Cardiac muscle cell (in vitro differentiated cells and primary cell): ENCODE measurements around the gene ZNF527. TPM values are rescaled to one million over a fixed set of nuclear protein-coding genes. Genes with fewer than 3 reads are reported as not detected.

Source experiments
- DNase-seq, 2 donors: peaks; one replicate each; pipeline versions ENCODE4 v3.0.0 to v3.0.0-alpha.2; 2010 to 2017; ENCODE audit warnings: low read depth in 1 of 2, low spot score in 1 of 2
- H3K27ac ChIP-seq: fragments of 200-600 bp; sonication (generic); 2 replicates; pipeline ENCODE4 v1.5.1; 2016
- H3K27me3 ChIP-seq: fragments of 200-600 bp; sonication (generic); 2 replicates; pipeline ENCODE4 v1.6.0; 2016; ENCODE audit warnings: control low read depth
- H3K36me3 ChIP-seq: fragments of 200-600 bp; sonication (generic); 2 replicates; pipeline ENCODE4 v1.5.1; 2016; ENCODE audit warnings: control low read depth
- H3K4me1 ChIP-seq: fragments of 200-600 bp; sonication (generic); 2 replicates; pipeline ENCODE4 v1.8.1; 2017; ENCODE audit warnings: low read depth, mild to moderate bottlenecking, mixed run types
- H3K4me3 ChIP-seq: fragments of 200-600 bp; sonication (generic); 2 replicates; pipeline ENCODE4 v1.5.1; 2016; ENCODE audit warnings: mild to moderate bottlenecking
- H3K9me3 ChIP-seq: fragments of 200-600 bp; sonication (generic); 2 replicates; pipeline ENCODE4 v1.5.1; 2017; ENCODE audit warnings: low read depth, mild to moderate bottlenecking, control low read depth
- CTCF ChIP-seq: IDR thresholded peaks from 2 replicates; pipeline ENCODE4 v1.5.1; 2012; ENCODE audit warnings: low read depth, mild to moderate bottlenecking, low read length
- polyA plus RNA-seq: library from polyadenylated mRNA; unstranded; fragments of >200 nt; fragmentation: Nextera tagmentation; extraction: Ambion mirVana; gene quantifications from 2 replicates; pipeline ENCODE4 v1.2.1, GENCODE V29; 2016
- total RNA-seq: library from RNA; depleted of rRNA; stranded (reverse); fragments of >200 nt; gene quantifications from 2 replicates; pipeline ENCODE4 v1.2.3, GENCODE V29; 2016

Gene ZNF527
- total RNA-seq, result 9.6 and 10.2 TPM in 2 replicates
- polyA plus RNA-seq, result 5.8 and 6.8 TPM in 2 replicates

- H3K36me3 ChIP-seq, result peaks cover 3% of the 10 kb centered on the region
- peak; percentile 5 for TF ChIP-seq CTCF
- no peaks in the 10 kb centered on the region for H3K4me1 ChIP-seq
- no peaks in the 10 kb centered on the region for H3K27me3 ChIP-seq
- H3K4me3 ChIP-seq, result peak within 1 kb of the TSS; percentile 59
- peak; percentile 98 to 99 for DNase-seq
- H3K27ac ChIP-seq, result peak within 1 kb of the TSS; percentile 89
- no peaks in the 10 kb centered on the region for H3K9me3 ChIP-seq
These were observed at the start of gene ZNF527 for GRCh38 chr19:37370880-37371661. ZNF527 (plus strand) TSS chr19:37371099; CDS start chr19:37374199, 3,100 bp downstream.

GRCh38 chr19:37329686-37330085 lies 41.2 kb upstream of the ZNF527 start:
- Histone ChIP-seq H3K36me3 (peaks cover 8% of the 10 kb centered on the region), H3K27me3 (no peaks in the 10 kb centered on the region), H3K9me3 (no peaks in the 10 kb centered on the region), H3K4me1 (no peaks in the 10 kb centered on the region), H3K4me3 (no peak overlapping the region), H3K27ac (no peak overlapping the region)
- DNase-seq, result peak in 1 of 2 donors; percentile 11
- peak; percentile 11 for TF ChIP-seq CTCF

DNA sequence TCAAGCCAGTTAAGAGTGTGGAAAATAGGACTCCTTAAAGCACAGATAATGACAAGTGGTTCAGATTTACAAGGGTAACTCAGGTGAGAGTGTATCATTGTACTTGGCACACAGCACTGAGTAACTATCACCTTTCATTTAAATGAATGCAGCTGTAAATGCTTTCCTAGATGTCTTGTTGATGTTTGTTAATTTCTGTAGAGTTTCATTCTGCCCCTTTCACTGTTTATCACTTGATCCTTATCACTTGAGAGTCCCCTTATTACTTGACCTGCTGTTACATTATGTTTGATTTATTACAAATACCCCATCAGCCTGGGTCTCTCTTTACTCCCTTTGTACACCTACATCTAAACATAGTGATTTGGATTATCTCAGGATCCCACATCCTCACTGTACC lies 38.1 kb upstream of the ZNF527 start:
- no peak overlapping the region for H3K27ac ChIP-seq
- H3K27me3 ChIP-seq, result no peaks in the 10 kb centered on the region
- no peak overlapping the region for H3K4me3 ChIP-seq
- no peaks in the 10 kb centered on the region for H3K36me3 ChIP-seq
- no peak for TF ChIP-seq CTCF
- H3K4me1 ChIP-seq, result peaks cover 10% of the 10 kb centered on the region
- no peak for DNase-seq
- no peaks in the 10 kb centered on the region for H3K9me3 ChIP-seq

- TF ChIP-seq CTCF, result no peak
- H3K4me3 ChIP-seq, result no peak overlapping the region
- no peaks in the 10 kb centered on the region for H3K36me3 ChIP-seq
- H3K27me3 ChIP-seq, result no peaks in the 10 kb centered on the region
- H3K4me1 ChIP-seq, result peaks cover 10% of the 10 kb centered on the region
- peak in 1 of 2 donors; percentile 18 for DNase-seq
- H3K27ac ChIP-seq, result no peak overlapping the region
- no peaks in the 10 kb centered on the region for H3K9me3 ChIP-seq
These were observed 37.4 kb upstream of the ZNF527 start for GRCh38 chr19:37333457-37333856.

DNA sequence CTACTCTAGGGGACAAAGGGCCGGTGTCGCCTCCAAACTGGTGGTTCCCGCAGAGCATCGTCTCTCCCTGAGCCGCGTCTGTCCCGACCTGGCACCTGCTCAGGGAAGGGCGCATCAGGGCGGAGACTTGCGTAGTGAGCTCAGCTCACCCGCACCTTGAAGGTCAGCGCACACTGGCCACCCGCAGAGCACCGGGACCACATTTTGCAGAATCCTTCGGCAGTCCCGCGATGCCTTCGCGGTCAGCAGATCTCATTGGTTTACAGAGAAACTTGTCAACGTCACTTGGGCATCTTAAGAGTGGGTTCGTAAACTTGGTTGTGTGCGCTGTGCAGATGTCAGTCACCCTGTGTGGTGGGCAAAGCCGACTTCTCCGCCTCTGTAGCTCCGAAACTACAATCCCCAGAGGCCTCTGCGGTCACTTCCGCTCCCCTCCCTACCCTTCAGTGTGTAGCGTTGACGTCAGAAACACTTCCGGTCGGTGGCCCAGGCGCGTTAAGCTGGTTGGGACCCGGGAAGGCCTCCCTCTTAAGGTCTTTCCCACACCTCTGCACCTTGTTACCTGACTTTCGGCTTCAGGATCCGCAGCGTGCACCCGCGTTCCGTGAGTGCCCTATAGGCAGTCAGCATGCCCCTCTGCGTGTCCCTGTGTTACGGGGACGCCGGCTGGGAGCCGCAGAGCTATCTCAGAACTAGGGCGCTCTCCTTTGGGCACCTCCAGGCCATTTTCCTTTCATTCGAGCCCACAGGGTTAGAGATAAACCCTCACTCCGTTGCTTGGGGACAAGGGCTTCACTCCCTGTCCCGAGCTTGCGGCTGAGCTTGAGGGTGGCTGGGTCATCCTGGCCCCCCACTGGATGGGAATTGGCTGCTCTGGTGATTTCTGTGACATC lies 36.5 kb upstream of the ZNF527 start:
- H3K9me3 ChIP-seq, result no peaks in the 10 kb centered on the region
- no peaks in the 10 kb centered on the region for H3K27me3 ChIP-seq
- H3K36me3 ChIP-seq, result no peaks in the 10 kb centered on the region
- H3K27ac ChIP-seq, result peak overlapping the region; percentile 89
- peak overlapping the region; percentile 67 for H3K4me3 ChIP-seq
- DNase-seq, result peak; percentile 94 to 96
- peaks cover 10% of the 10 kb centered on the region for H3K4me1 ChIP-seq
- TF ChIP-seq CTCF, result no peak
